GM23338 (cell line): ENCODE results near the gene A1BG. TPM values are rescaled to one million over a fixed set of nuclear protein-coding genes. Genes with fewer than 3 reads are reported as not detected.
"Not testable (repeated sequence)": the region's sequence is repeated elsewhere in the genome, so short reads cannot be mapped to it uniquely, and the experiment has no call there.

ENCODE experiments used
- ATAC-seq: fragments of 200-7000 bp; cut with Tn5 transposase; 3 replicates; pipeline ENCODE4 v1.9.1; 2020
- DNase-seq: peaks from one replicate; pipeline ENCODE4 v3.0.0-alpha.2; 2015; ENCODE audit warnings: low spot score
- H2AFZ ChIP-seq: fragments of 200-600 bp; sonication (generic); 2 replicates; pipeline ENCODE4 v1.8.0; 2016; ENCODE audit warnings: antibody characterized with exemption, mild to moderate bottlenecking, moderate library complexity
- H3F3A ChIP-seq: fragments of 200-600 bp; sonication (generic); replicated peaks from 2 replicates; pipeline ENCODE4 v1.8.0; 2017; ENCODE audit warnings: antibody characterized with exemption, mixed run types, low read depth
- H3K27ac ChIP-seq: fragments of 200-600 bp; sonication (generic); 2 replicates; pipeline ENCODE4 v1.6.1; 2016; ENCODE audit warnings: low read depth
- H3K27me3 ChIP-seq: fragments of 200-600 bp; sonication (generic); 2 replicates; pipeline ENCODE4 v1.8.0; 2016; ENCODE audit warnings: mild to moderate bottlenecking, mixed run types, moderate library complexity; ENCODE audit not compliant: insufficient read depth
- H3K36me3 ChIP-seq: fragments of 200-600 bp; sonication (generic); 2 replicates; pipeline ENCODE4 v1.8.0; 2016; ENCODE audit warnings: mild to moderate bottlenecking; ENCODE audit not compliant: insufficient read depth
- H3K4me1 ChIP-seq: fragments of 200-600 bp; sonication (generic); 2 replicates; pipeline ENCODE4 v1.8.0; 2016; ENCODE audit warnings: mild to moderate bottlenecking, moderate library complexity; ENCODE audit not compliant: insufficient read depth
- H3K4me2 ChIP-seq: fragments of 200-600 bp; sonication (generic); 2 replicates; pipeline ENCODE4 v1.7.1; 2017; ENCODE audit warnings: mixed run types
- H3K4me3 ChIP-seq: fragments of 200-600 bp; sonication (generic); 2 replicates; pipeline ENCODE4 v1.6.1; 2016; ENCODE audit warnings: mixed run types
- H3K79me2 ChIP-seq: fragments of 200-600 bp; sonication (generic); replicated peaks from 2 replicates; pipeline ENCODE4 v1.8.0; 2017; ENCODE audit warnings: mild to moderate bottlenecking; ENCODE audit not compliant: insufficient read depth
- H3K9me2 ChIP-seq: fragments of 200-600 bp; sonication (generic); 2 replicates; pipeline ENCODE4 v1.8.0; 2017; ENCODE audit not compliant: insufficient read depth
- H4K20me1 ChIP-seq: fragments of 200-600 bp; sonication (generic); replicated peaks from 2 replicates; pipeline ENCODE4 v1.8.0; 2017; ENCODE audit warnings: mild to moderate bottlenecking; ENCODE audit not compliant: insufficient read depth
- H3K27ac Mint-ChIP-seq: 2 replicates; pipeline ENCODE4 v1.8.0; 2020; ENCODE audit warnings: inconsistent platforms, mild to moderate bottlenecking, moderate library complexity, mixed read lengths
- H3K27me3 Mint-ChIP-seq: 3 replicates; pipeline ENCODE4 v1.8.0; 2022; ENCODE audit warnings: low read depth, mild to moderate bottlenecking, moderate library complexity, mixed read lengths, inconsistent platforms; ENCODE audit not compliant: insufficient read depth, poor library complexity
- H3K36me3 Mint-ChIP-seq: 3 replicates; pipeline ENCODE4 v1.8.0; 2021; ENCODE audit warnings: low read depth, mild to moderate bottlenecking, inconsistent platforms, moderate library complexity, mixed read lengths
- H3K4me1 Mint-ChIP-seq: 3 replicates; pipeline ENCODE4 v1.8.0; 2020; ENCODE audit warnings: mild to moderate bottlenecking, inconsistent platforms, mixed read lengths
- H3K4me3 Mint-ChIP-seq: 3 replicates; pipeline ENCODE4 v1.8.0; 2021; ENCODE audit warnings: moderate library complexity, mild to moderate bottlenecking, inconsistent platforms, mixed read lengths
- H3K9me3 Mint-ChIP-seq: 3 replicates; pipeline ENCODE4 v1.8.0; 2020; ENCODE audit warnings: moderate library complexity, mild to moderate bottlenecking, inconsistent platforms, mixed read lengths
- CREB1 ChIP-seq: fragments of 250-450 bp; sonication (Bioruptor Pico); IDR thresholded peaks from 2 replicates; pipeline ENCODE4 v1.5.0; 2020; ENCODE audit warnings: low read depth, mild to moderate bottlenecking, moderate library complexity
- CTCF ChIP-seq, 2 experiments: fragments of 200-600 bp in 1 of 2; sonication (generic) in 1 of 2; conservative IDR thresholded peaks; 2 replicates each; pipeline versions ENCODE4 v1.5.1 to v1.6.1; 2016 to 2017; ENCODE audit warnings: antibody characterized with exemption in 2 of 2, low read depth in 2 of 2, mild to moderate bottlenecking in 2 of 2, moderate library complexity in 1 of 2
- POLR2AphosphoS5 ChIP-seq: IDR thresholded peaks from 2 replicates; pipeline ENCODE4 v1.6.1; 2016; ENCODE audit warnings: antibody characterized with exemption, low read depth
- ZNF331 ChIP-seq: fragments of 250-450 bp; sonication (Bioruptor Pico); IDR thresholded peaks from 2 replicates; pipeline ENCODE4 v1.5.0; 2020; ENCODE audit warnings: low read depth, mild to moderate bottlenecking, moderate library complexity
- ZNF462 ChIP-seq: fragments of 250-450 bp; sonication (Bioruptor Pico); IDR thresholded peaks from 2 replicates; pipeline ENCODE4 v1.5.0; 2020; ENCODE audit warnings: mild to moderate bottlenecking, moderate library complexity
- polyA plus RNA-seq: library from polyadenylated mRNA; unstranded; fragments of >200 nt; fragmentation: Nextera tagmentation; extraction: Ambion mirVana; gene quantifications from 2 replicates; pipeline ENCODE4 v1.2.1, GENCODE V29; 2016
- total RNA-seq: library from RNA; depleted of rRNA; stranded (reverse); fragments of >200 nt; shearing (Covaris generic); gene quantifications from 2 replicates; pipeline ENCODE4 v1.2.3, GENCODE V29; 2014

A1BG gene
- total and polyA plus RNA-seq, 2 experiments from 2014 or later, result 17.7 to 43.5 TPM

GRCh38 chr19:58310685-58311084, 42.6 kb downstream of the A1BG start:
- H3K4me1 ChIP-seq, H3K4me1 Mint-ChIP-seq, H3K27me3 Mint-ChIP-seq, H3K9me2 ChIP-seq, H3K27ac ChIP-seq, H3K4me2 ChIP-seq, H3K4me3 Mint-ChIP-seq, H3K27ac Mint-ChIP-seq, H3K9me3 Mint-ChIP-seq, H3F3A ChIP-seq, H3K4me3 ChIP-seq, H2AFZ ChIP-seq, H3K27me3 ChIP-seq, H4K20me1 ChIP-seq: not testable (repeated sequence)
- TF ChIP-seq CREB1, result peak; percentile 77
- peak; percentile 59 to 65 for TF ChIP-seq CTCF (conservative IDR thresholded peaks at IDR 0.05; ENCODE audit: low read depth in 2 of 2)
- peaks cover 76% of the 10 kb centered on the region for H3K36me3 Mint-ChIP-seq
- DNase-seq, result peak; percentile 71
- H3K36me3 ChIP-seq, result peaks cover 10% of the 10 kb centered on the region
- ATAC-seq, result peak; percentile 82
- H3K79me2 ChIP-seq, result peaks cover 12% of the 10 kb centered on the region

- no peak for TF ChIP-seq ZNF331 (CRISPR knock-in tag)
- no peak for TF ChIP-seq ZNF462 (CRISPR knock-in tag)
- no peak for TF ChIP-seq POLR2AphosphoS5
- no peak for TF ChIP-seq CREB1
- Histone ChIP-seq H3K4me3 (no peak overlapping the region), H2AFZ (no peak overlapping the region), H3K9me2 (no peaks in the 10 kb centered on the region), H4K20me1 (peaks cover 14% of the 10 kb centered on the region), H3K36me3 (peaks cover 3% of the 10 kb centered on the region), H3K4me1 (peaks cover 6% of the 10 kb centered on the region; the same call in 1 of the 2 replicates), H3K79me2 (peaks cover 14% of the 10 kb centered on the region), H3F3A (0 out of 2 replicates have a peak, but pooled peaks cover 8% of the 10 kb centered on the region), H3K4me2 (no peak overlapping the region), H3K27me3 (no peaks in the 10 kb centered on the region), H3K27ac (no peak overlapping the region)
- peaks cover 13% of the 10 kb centered on the region for H3K4me1 Mint-ChIP-seq
- no peak overlapping the region for H3K27ac Mint-ChIP-seq
- H3K27me3 Mint-ChIP-seq, result peaks cover 7% of the 10 kb centered on the region
- no peaks in the 10 kb centered on the region for H3K9me3 Mint-ChIP-seq
- ATAC-seq (no peak), DNase-seq (no peak)
- peaks cover 52% of the 10 kb centered on the region for H3K36me3 Mint-ChIP-seq
- H3K4me3 Mint-ChIP-seq, result no peak overlapping the region
These were observed 45.6 kb downstream of the A1BG start for GRCh38 chr19:58307736-58308135.
